Endothelial cell of hepatic sinusoid (primary cell): ENCODE measurements around the gene COBL.

Experiments
- in situ Hi-C: cut with HindIII; loops from 2 replicates; pipeline ENCODE4 v1.10.0; 2017; ENCODE audit warnings: low sequenced_read_pairs

COBL gene

GRCh38 chr7:51308265-51308664 lies 8.3 kb downstream of the COBL start:
- in situ Hi-C loops: no loop called here

GRCh38 chr7:51307651-51308210 lies 8.9 kb downstream of the COBL start:
- in situ Hi-C loops: no loop called here

GRCh38 chr7:51306761-51307160 lies 9.8 kb downstream of the COBL start:
- in situ Hi-C loops: no loop called here

GRCh38 chr7:51304729-51305128 lies 11.9 kb downstream of the COBL start:
- in situ Hi-C loops: no loop called here

- in situ Hi-C loops: no loop called here
These were observed 13.5 kb downstream of the COBL start for GRCh38 chr7:51303142-51303525.

GRCh38 chr7:51301806-51302205 lies 14.8 kb downstream of the COBL start:
- in situ Hi-C loops: no loop called here

- in situ Hi-C loops: no loop called here
These were observed 15.6 kb downstream of the COBL start for GRCh38 chr7:51300762-51301674.

GRCh38 chr7:51299391-51300133 lies 17.0 kb downstream of the COBL start:
- in situ Hi-C loops: no loop called here

- in situ Hi-C loops: no loop called here
These were observed 17.7 kb downstream of the COBL start for GRCh38 chr7:51298912-51299311.

- in situ Hi-C loops: no loop called here
These were observed 18.6 kb downstream of the COBL start for GRCh38 chr7:51297986-51298385.

GRCh38 chr7:51295440-51296245 lies 21.0 kb downstream of the COBL start:
- in situ Hi-C loops: no loop called here

GRCh38 chr7:51292596-51292995 lies 24.0 kb downstream of the COBL start:
- in situ Hi-C loops: no loop called here

GRCh38 chr7:51290702-51291540 lies 25.7 kb downstream of the COBL start:
- in situ Hi-C loops: no loop called here

- in situ Hi-C loops: no loop called here
These were observed 26.3 kb downstream of the COBL start for GRCh38 chr7:51290304-51290637.

- in situ Hi-C loops: no loop called here
These were observed 26.8 kb downstream of the COBL start for GRCh38 chr7:51289623-51290303.

GRCh38 chr7:51288896-51289622 lies 27.6 kb downstream of the COBL start:
- in situ Hi-C loops: no loop called here

GRCh38 chr7:51286401-51286800 lies 30.2 kb downstream of the COBL start:
- in situ Hi-C loops: no loop called here

GRCh38 chr7:51280156-51280555 lies 36.5 kb downstream of the COBL start:
- in situ Hi-C loops: no loop called here
